Measurements from ENCODE around the gene PLK5.
"Not testable (repeated sequence)": the region's sequence is repeated elsewhere in the genome, so short reads cannot be mapped to it uniquely, and the experiment has no call there.

Gene PLK5

DNA sequence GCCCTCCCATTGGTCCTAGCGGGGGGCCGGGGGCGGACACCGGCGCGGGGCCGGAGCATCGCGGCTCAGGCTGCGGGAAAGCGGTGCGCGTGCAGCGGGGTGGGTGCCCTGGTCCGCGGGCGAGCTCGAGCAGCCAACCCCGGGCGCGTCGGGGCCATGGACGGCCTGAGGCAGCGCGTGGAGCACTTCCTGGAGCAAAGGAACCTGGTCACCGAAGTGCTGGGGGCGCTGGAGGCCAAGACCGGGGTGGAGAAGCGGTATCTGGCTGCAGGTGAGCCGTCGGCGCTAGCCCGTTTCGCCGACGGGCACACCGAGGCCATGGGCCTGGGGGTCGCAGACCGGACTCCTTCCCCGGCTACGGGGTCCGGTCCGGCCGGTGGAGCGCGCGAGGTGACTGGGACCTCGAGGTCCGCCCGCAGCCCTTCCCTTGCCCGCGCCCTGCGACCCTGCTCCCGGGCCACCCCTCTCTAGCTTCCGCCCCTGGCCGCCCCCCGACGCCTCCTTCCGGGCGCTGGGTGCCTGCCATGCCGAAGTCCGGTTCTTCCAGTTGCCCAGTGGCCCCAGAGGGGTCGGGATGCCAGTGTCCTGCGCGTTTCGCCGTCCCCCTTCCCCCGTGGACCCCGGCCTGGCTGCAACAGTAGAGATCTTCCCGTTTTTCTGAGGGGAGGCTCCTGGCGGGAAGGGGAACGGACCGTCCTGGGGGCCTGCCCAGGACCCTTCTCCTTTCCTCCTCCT, 32.6 kb upstream of the PLK5 start, which contains the start of gene REEP6:
REEP6 (plus strand) TSS at position 68 of the 735 bp plus-strand sequence; CDS start at position 157, 89 bp downstream.
- DNase-seq: no peak

DNA sequence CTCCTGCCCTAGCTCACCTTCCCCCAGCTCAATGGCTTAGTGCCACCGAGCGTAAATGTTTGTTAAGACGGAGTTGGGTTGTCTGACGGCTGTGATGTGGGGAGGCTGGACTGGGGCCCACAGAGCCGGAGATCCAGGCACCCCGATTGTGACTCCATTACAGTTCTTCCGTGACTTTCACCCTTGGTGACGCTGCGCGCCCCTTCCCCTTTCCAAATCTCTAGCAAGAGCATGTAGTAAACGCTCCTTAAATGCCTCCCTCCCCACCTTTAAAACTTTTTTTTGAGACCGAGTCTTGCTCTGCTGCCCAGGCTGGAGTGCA, 32.1 kb upstream of the PLK5 start:
- no peak for DNase-seq

DNA sequence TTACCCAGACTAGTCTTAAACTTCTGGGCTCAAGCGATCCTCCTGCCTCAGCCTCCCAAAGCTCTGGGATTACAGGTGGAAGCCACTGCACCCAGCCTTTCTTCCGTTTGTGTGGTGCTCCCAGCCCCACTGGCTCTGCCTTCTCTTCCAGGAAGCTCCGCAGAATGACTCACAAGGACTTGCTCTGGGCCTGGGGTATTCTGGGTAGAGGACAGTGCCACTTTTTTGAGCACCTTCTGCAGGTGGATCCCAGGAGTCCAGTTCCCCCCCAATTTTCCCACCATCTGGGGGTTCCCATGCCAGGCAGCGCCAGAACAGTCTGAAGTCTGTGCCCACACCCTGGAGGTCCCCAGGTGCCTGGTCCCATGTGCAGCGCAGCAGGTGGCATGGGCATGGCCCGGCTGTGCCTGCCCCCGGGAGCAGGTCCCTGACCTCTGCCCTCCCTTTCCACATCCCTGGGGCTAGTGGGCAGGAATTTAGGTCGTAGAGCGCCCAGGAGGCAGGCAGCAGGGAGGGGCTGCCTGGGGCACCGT, 31.3 kb upstream of the PLK5 start:
- no peak for DNase-seq

DNA sequence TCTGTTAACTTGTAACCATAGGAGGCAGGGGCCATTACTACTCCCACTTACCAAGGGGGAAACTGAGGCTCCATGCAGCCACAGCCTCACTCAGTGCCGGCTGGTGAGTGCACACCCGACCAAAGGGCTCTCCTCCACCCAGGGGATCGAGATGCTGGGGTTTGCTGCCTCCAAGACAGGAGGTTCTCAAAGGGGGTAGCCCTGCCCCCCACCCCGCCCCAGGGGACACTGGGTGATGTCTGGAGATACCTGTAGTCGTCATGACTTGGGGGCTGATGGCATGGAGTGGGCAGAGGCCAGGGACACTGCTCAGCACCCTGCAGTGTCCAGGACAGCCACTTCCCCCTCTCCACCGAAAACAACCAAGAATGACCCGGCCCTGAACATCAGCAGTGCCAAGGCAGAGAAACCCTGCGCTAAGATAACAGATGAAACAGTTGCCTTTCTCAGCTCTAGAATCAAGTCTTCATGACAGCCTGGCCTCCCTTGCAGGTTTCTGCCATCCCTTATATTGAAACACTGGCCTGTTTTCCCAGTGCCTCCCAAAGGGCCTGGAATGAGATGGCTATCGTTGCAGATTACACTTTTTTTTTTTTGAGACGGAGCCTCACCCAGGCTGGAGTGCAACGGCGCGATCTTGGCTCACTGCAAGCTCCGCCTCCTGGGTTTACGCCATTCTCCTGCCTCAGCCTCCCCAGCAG, 29.6 kb upstream of the PLK5 start:
- no peak for DNase-seq

DNA sequence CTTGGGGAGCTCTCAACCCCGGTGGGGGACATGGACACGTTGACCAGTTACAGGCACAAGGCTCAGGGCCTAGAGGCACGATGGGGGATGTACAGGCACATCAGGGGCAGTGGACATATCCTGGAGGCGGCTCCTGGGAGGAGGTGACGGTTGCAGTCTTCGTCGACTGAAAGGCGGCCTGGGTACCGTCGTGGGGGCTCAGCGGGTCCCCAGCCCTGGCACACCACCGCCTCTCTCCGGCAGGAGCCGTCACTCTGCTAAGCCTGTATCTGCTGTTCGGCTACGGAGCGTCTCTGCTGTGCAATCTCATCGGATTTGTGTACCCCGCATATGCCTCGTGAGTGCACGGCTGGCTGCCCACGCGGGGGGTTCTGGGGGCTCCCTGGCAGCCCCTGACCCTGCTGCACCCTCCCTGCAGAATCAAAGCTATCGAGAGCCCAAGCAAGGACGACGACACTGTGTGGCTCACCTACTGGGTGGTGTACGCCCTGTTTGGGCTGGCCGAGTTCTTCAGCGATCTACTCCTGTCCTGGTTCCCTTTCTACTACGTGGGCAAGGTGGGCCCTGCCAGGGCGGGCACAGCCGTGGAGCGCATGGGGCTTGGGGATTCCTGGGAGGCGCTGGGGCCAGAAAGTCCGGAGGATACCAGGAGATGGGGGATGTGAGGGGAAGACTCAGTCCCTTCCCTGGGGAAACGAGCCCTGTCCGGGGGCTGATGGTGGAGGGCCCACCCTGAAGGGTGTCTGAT, 28.7 kb upstream of the PLK5 start:
- DNase-seq: no peak

DNA sequence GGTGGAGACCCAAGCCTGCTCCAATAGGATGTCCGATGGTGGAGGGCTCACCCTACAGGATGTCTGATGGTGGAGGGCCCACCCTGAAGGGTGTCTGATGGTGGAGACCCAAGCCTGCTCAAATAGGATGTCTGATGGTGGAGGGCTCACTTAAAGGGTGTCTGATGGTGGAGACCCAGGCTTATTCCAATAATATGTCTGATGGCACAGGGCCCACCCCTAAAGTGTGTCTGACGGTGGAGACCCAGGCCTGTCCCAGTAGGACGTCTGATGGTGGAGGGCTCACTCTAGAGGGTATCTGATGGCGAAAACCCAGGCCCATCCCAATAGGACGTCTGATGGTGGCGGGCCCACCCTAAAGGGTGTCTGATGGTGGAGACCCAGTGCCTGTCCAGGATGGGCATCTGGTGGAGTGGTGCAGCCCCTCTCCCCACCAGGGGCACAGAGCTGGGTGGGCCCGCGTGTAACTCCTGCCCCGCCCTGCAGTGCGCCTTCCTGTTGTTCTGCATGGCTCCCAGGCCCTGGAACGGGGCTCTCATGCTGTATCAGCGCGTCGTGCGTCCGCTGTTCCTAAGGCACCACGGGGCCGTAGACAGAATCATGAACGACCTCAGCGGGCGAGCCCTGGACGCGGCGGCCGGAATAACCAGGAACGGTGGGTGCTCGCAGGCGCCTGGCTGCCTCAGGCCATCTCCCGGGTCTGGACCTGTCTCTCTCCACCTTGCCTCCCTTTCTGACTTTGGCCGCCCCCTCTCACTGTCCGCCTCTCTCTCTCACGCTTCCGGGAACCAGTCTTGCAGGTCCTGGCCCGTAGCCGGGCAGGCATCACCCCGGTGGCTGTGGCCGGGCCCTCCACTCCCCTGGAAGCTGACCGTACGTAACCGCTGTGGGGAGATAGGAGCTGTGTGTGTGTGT, 27.8 kb upstream of the PLK5 start:
- DNase-seq: no peak

DNA sequence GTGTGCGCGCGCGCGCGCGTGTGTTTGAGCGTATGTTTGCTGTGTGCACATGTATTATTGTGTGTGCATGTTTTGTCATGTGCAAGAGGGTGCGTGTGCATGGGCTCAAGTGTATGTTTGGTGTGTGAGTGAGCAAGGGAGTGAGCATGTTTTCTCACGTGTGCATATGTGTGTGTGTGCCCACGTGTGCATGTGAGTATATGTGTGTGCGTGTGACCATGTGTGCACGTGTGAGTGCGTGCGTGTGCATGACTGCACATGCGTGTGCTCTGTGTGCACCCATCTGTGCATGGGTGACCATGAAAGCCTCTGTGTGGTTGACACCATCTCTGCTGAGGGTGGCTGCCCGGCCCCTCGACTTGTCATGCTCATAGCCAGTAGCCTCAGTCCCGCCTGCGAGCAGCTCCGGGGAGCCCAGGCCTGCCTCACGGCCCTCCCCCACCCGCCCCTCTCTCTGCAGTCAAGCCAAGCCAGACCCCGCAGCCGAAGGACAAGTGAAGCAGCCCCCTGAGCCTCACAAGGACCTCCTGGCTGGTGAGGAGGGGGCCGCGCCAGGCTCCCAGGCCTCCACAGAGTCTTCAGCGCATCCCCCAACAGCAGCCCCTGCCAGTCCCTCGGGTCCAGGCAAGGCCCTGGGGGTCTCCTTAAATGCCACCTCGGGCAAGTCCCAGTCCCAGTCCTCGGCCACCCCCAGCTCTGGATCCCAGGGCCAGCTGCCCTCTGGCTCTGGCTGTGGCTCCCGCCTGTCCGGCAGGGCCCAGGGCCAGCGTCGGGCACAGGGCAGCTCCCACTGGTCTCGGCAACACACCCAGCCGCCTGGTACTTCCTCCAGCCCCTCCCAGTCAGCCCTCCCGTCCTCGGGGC, 26.9 kb upstream of the PLK5 start:
- no peak for DNase-seq

DNA sequence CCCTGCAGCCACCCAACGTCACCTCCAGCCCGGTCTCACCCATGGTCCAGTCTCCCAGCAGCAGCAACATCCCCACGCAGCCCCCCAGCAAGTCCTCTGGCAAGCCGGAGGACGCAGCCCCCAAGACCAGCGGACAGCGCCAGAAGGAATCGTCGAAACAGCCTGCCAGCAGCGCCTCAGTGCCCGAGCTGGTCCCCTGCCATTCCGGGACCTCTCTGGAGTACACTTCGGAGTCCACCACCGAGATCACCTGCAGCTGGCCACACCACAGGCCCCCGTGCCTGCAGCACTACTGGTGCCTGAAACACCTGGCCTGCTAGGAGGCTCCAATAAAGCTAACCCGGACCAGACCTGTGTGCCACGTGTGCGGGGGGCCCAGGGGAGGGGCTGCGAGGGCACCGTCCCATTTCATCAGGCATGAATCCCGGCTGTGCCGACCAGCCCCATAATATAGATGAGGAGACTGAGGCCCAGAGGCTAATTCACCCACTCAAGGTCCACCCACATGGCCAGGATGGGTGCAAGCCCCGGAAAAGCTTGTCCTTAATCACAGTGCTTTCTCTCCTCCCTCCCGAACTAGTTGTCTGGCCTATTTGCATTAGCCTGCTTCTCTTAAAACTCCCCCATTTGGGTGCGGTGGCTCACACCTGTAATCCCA, 26.2 kb upstream of the PLK5 start:
- no peak for DNase-seq

DNA sequence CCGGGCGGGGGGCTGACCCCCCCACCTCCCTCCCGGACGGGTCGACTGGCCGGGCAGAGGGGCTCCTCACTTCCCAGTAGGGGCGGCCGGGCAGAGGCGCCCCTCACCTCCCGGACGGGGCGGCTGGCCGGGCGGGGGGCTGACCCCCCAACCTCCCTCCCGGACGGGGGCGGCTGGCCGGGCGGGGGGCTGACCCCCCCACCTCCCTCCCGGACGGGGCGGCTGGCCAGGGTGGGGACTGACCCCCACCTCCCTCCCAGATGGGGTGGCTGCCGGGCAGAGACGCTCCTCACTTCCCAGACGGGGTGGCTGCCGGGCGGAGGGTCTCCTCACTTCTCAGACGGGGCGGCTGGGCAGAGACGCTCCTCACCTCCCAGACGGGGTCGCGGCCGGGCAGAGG, 24.6 kb upstream of the PLK5 start:
- not testable (repeated sequence) for DNase-seq

DNA sequence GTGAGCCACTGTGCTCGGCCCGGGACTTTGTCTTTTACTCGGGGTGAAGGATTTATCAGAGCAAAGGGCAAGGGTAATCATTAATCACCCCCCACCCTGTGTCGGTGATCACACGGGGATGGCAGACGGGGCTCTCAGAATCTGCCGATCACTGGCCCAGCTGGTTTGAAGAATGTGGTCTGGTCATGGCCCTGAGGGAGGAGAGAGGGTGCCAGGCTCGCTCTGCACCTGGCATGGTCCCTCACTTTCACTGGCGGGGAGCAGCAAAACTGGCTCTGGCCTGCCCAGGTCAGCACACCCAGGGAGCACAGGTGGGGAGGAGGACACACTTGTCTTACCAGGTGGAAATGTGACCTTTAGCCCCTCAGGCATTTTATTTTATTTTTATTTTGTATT, 22.7 kb upstream of the PLK5 start:
- DNase-seq: no peak

DNA sequence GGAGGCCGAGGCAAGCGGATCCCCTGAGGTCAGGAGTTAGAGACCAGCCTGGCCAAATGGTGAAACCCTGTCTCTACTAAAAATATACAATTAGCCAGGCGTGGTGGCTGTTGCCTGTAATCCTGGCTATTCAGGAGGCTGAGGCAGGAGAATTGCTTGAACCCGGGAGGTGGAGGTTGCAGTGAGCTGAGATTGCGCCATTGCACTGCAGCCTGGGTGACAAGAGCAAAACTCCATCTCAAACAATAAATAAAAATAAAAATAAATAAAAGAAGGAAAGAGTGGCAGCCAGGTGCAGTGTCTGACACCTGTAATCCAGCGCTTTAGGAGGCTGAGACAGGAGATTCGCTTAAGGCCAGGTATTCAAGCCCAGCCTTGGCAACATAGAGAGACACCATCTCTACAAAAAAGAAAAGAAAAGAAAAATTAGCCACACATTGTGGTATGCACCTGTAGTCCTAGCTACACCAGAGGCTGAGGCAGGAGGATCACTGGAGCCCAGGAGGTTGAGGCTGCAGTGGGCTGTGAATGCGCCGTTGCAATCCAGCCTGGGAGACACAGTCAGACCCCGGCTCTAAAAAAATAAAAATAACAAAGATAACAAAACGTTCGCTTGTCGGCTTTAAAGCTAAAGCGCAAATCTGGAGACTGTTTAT, 21.3 kb upstream of the PLK5 start:
- no peak for DNase-seq

DNA sequence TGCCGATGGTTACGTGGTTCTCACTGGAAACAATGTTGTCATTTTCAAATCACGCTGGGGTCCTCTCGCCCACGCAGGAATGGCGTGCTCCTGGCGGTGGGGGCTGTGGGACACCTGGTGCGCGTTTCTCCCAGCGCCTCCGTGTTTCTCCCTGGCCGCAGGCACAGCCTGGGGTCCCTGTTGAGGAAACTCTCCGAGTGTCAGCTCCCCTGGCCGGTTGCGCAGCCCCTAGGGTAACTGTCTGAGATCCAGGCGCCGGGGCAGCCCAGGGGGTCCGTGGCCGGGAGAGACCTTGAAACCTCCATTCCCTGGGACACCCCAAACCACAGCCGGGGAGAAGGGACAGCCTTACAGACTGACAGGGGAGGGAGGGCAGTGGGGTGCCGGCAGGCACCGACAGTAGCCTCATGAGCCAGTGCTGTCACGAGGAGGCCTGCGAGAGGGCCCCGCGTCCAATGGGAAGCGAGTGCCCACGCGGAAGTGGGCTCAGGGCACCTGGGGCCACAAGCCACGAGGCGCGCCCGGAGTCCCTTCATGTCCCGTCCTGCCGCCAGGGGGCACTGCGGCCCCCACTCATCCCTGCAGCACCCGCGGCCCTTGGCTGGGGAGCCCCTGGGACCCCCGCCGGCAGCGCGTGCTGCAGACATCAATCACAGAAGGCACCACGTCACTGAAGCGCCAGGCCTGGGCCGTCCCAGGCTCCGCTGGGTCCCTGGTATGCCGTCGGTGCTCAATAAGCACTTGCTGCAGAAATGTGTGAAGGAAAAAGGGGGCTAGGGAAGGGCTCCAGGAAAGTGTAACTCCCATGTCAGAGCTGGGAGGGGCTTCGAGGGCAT, 20.6 kb upstream of the PLK5 start:
- DNase-seq: peak in 4 of 6 experiments; percentile 52 to 60 (median 57)

DNA sequence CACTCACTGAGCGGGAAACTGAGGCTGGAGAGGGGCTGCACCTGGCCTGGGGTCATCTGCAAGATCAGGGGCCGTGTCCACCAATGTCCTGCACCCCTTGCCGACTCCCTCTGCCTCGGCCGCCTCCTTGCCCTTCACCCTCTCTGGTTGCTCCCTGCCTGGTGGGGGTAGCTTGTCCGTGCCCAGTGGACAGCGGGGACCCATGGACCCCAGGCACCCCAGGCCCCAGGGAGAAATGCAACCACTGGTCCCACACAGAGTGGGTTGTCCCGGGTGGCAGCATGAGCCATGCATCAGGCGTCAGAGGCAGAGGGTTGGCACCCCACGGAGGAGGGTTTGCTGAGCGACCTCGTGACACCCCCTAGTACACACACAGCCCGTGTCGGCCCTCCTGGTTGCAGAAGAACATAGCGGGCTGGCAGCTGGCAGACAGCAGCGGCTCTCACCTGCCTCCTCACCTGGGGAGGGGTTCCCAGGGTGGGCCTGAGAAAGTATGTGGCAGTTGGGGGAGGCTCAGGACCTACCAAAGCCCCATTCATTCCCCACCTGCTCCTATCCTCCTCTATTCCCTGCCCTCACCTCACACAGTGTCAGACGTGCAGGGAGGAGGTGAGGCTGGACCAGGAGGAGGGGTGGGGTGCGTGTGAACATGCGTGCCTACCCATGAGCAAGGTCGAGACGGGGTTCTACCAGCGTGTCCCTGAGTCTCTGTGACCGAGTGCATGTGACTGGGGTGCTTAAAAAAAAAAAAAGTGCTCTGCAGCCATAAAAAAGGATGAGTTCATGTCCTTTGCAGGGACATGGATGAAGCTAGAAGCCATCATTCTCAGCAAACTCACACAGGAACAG, 19.7 kb upstream of the PLK5 start:
- DNase-seq: no peak

DNA sequence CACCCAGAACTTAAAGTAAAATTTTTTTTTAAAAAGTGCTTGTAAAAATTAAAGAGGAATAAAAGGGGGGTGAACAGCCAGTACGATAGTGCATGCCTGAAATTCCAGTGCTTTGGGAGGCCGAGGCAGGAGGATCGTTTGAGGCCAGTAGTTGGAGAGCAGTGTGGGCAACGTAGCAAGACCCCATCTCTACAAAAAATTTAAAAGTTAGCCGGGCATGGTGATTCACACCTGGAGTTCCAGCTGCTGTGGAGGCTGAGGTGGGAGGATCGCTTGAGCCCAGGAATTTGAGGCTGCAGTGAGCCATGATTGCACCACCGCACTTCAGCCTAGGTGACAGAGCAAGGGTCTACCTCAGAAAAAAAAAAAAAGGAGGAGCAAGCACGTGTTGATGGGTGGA, 18.9 kb upstream of the PLK5 start:
- no peak for DNase-seq

DNA sequence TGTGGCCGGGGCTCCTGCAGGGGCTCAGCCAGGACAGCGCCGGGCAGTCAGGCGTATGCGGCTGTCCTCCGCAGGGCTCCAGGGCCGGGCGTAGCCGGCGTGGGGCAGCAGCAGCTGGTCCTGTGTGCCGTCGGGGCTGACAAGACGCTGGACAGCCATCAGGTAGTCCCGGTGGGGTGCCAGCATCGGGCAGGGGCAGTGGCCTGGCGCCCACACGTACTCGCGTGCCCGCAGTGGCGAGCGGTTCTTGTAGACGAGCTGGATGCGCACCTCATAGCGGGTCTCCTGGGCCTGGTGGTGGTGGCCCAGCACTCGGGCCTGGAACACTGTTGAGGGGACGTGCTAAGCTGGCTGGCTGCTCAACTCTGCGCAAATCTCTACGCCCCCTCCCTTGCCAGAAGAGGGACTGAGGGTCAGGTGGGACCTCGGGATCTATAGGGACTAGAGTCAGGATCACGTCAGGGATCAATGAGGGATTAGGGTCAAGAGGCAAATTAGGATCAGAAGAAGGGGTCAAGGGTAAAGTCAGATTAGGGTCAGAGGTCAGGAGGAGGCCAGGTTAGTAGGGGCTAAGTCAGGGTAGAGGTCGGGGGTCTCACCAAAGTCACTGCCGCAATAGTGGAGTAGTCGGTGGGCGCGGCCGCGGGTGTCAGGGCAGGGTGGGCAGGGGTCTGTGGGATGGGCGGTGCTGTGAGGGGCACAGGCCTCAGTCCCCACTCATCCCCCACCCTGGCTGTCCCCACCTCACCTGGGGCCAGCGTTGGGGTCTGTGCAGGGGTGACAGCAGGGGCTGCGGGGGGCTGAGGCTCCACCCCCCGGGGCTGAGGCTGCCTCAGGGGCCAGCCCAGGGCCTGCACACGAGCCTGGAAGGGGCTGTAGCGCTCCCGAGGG, 17.6 kb upstream of the PLK5 start:
- DNase-seq: no peak

DNA sequence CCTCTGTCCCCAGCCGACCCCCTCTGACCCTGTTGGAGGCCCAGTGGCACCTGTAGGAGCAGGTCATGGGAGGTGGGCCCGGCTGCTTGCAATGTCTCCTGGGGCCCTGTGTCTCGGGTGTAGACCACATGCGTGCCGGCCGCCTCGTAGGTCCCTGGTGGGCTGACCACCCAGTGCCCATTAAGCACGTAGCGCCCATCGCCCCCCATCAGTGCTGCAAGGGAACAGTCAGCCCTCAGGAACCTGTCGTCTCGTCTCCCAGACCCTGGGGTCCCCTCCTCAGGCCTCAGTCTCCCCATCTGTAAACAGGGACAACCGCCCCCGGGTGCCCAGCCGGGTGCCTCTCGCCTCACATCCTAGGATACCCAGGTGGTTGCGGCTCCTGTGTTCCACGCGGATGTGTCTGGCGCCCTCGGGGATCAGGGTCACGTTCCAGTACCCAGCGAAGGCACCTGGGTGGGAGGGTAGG, 16.7 kb upstream of the PLK5 start:
- no peak for DNase-seq
